Left lung (tissue), 10 donors: ENCODE measurements around the gene ARHGAP15. TPM values are rescaled to one million over a fixed set of nuclear protein-coding genes. Genes with fewer than 3 reads are reported as not detected.

Source experiments
- ATAC-seq: fragments of 200-7000 bp; cut with Tn5 transposase; one replicate; pipeline ENCODE4 v1.9.1; 2020; ENCODE audit warnings: moderate library complexity
- DNase-seq, 4 donors: peaks; one replicate each; pipeline ENCODE4 v3.0.0-alpha.2; 2013 to 2020
- H3K27ac ChIP-seq, 2 donors: fragments of 200-600 bp; sonication (generic) in 1 of 2; one replicate each; pipeline versions ENCODE4 v1.5.0 to v1.8.0; 2020 to 2021
- H3K27me3 ChIP-seq, 2 donors: fragments of 200-600 bp; sonication (generic) in 1 of 2; one replicate each; pipeline versions ENCODE4 v1.5.0 to v1.8.0; 2020 to 2021
- H3K36me3 ChIP-seq, 2 donors: fragments of 200-600 bp; sonication (generic) in 1 of 2; one replicate each; pipeline versions ENCODE4 v1.5.0 to v1.8.0; 2020 to 2021
- H3K4me1 ChIP-seq, 2 donors: fragments of 200-600 bp; one replicate each; pipeline ENCODE4 v1.8.0; 2021
- H3K4me3 ChIP-seq, 2 donors: fragments of 200-600 bp; sonication (generic) in 1 of 2; one replicate each; pipeline versions ENCODE4 v1.5.0 to v1.8.0; 2020 to 2021; ENCODE audit warnings: mild to moderate bottlenecking in 1 of 2
- H3K9me3 ChIP-seq, 2 donors: fragments of 200-600 bp; sonication (generic) in 1 of 2; one replicate each; pipeline versions ENCODE4 v1.5.0 to v1.8.0; 2020 to 2021
- intact Hi-C, 2 donors: fragments of 100-400 bp; cut with DNase I; formaldehyde crosslinking; loops; one replicate each; pipeline versions ENCODE4 v1.11.2 to v1.14.2; 2022
- polyA plus RNA-seq, 6 donors: library from polyadenylated mRNA; unstranded; fragments of 120-200 nt; gene quantifications; one replicate each; pipeline ENCODE4 v1.2.1, GENCODE V29; 2013; ENCODE audit not compliant: insufficient read length in 6 of 6
- total RNA-seq, 2 donors: library from RNA; stranded (reverse); fragmentation: NEBNext Ultra II Directional; extraction: Animal tissue kit (Norgen Biotek cat#: 25700); gene quantifications; one replicate each; pipeline ENCODE4 v1.2.1, GENCODE V29; 2021
- TF ChIP-seq, protein P1 (sequence below), 2 donors: fragments of 200-600 bp; sonication (generic) in 1 of 2; IDR thresholded peaks; one replicate each; pipeline versions ENCODE4 v1.5.0 to v1.8.0; 2021; ENCODE audit warnings: antibody characterized with exemption in 2 of 2
- donor health status: DM: no; HTN: yes; CAD: no.
- donor health status: DM: no; HTN: no; CAD: no.

The ARHGAP15 gene
- total and polyA plus RNA-seq, 8 donors = 16.8 to 48.3 (median 30.2) TPM

DNA sequence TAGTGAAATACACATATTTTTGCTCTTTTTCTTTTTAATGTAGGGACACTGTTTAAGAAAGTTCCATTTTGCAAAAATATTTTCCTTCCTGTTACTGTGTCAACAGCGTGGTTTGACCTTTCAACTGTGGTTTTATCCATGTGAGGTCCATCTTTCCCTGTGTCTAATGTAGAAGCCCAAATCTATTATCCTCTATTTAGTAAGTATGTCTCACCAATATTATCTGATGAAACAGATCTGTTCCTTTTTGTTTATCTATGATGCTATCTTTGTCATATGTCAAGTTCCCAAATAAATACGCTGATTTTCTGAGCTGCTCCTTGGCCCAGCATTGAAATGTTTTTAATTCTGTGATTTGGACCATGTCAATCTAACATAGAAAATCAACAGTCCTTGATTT lies 3.5 kb upstream of the ARHGAP15 start:
- no peak for ATAC-seq
- H3K36me3 ChIP-seq = no peaks in the 10 kb centered on the region
- DNase-seq = no peak
- no peak overlapping the region for H3K27ac ChIP-seq
- H3K4me1 ChIP-seq = peaks cover 0 to 41% of the 10 kb centered on the region in 2 donors
- H3K9me3 ChIP-seq = no peaks in the 10 kb centered on the region
- intact Hi-C loops = no loop called here
- TF ChIP-seq, protein P1, sequence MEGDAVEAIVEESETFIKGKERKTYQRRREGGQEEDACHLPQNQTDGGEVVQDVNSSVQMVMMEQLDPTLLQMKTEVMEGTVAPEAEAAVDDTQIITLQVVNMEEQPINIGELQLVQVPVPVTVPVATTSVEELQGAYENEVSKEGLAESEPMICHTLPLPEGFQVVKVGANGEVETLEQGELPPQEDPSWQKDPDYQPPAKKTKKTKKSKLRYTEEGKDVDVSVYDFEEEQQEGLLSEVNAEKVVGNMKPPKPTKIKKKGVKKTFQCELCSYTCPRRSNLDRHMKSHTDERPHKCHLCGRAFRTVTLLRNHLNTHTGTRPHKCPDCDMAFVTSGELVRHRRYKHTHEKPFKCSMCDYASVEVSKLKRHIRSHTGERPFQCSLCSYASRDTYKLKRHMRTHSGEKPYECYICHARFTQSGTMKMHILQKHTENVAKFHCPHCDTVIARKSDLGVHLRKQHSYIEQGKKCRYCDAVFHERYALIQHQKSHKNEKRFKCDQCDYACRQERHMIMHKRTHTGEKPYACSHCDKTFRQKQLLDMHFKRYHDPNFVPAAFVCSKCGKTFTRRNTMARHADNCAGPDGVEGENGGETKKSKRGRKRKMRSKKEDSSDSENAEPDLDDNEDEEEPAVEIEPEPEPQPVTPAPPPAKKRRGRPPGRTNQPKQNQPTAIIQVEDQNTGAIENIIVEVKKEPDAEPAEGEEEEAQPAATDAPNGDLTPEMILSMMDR (IDR thresholded peaks at IDR 0.05) = no peak
- H3K4me3 ChIP-seq = no peak overlapping the region
- H3K27me3 ChIP-seq = no peaks in the 10 kb centered on the region

DNA sequence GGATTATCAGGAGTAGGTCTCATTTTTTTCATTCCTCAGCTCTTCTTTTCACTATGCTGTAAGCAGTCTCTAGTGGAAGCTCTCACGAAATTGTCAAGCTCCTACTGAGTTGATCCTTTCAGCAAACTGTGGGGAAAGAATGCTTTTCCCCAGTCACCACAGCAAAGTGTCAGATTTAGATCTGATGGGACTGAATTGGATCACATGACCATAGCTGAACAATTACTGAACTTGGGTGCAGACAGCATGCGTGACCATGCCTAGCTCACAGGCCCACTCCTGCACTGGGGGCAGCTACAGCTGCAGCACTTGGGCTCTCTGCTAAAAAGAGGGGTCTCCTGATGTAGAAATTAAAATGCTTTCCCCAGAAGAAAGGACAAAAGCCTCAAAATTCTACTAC lies 3.1 kb downstream of the ARHGAP15 start:
- intact Hi-C loops = no loop called here
- Histone ChIP-seq H3K36me3 (no peaks in the 10 kb centered on the region), H3K27me3 (no peaks in the 10 kb centered on the region), H3K4me3 (no peak overlapping the region), H3K4me1 (peaks cover 0 to 37% of the 10 kb centered on the region in 2 donors), H3K27ac (peak overlapping the region in 1 of 2 donors; percentile 26), H3K9me3 (no peaks in the 10 kb centered on the region)
- ATAC-seq (no peak), DNase-seq (peak in 1 of 4 donors; percentile 35)
- TF ChIP-seq, protein P1 (IDR thresholded peaks at IDR 0.05) = no peak

DNA sequence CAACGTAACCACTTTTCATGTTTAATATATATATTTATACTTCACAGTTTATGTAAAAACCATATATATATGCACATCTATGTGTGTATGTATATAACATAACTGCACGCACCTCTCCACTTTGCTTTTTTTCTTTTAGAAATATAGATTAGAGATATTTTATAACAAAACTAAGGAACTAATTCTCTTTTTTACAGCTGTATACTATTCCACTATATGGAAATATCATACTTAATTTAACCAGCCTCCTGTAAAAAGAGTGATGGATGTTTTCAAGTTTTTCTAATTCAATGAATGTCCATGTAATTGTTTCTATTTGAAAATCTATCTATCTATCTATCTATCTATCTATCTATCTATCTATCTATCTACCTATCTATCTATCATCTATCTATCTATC lies 4.6 kb downstream of the ARHGAP15 start:
- Histone ChIP-seq H3K36me3 (no peaks in the 10 kb centered on the region), H3K4me1 (peaks cover 0 to 43% of the 10 kb centered on the region in 2 donors), H3K27me3 (no peaks in the 10 kb centered on the region), H3K4me3 (no peak overlapping the region), H3K9me3 (no peaks in the 10 kb centered on the region), H3K27ac (no peak overlapping the region)
- intact Hi-C loops = no loop called here
- TF ChIP-seq, protein P1 (IDR thresholded peaks at IDR 0.05) = no peak
- no peak for ATAC-seq
- no peak for DNase-seq

DNA sequence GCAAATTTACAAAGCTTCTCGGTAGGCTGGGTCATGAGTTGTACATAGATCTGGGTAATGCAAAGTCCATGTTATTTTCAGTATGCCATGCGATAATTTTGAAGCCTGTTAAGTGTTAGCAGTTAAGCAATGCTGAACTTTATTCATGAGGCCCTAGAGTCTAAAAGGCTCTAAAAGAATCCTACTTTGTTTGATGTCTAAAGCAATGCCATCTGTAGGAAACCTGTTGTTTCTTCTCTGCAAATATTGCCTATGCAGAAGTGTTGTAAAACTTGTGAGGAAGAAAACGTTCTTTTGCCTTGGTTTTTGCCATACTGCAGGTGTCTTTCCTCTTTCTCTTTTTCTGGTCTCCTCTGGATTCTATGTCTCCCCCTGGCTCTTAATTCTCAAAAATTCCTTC lies 9.1 kb downstream of the ARHGAP15 start:
- no peaks in the 10 kb centered on the region for H3K27me3 ChIP-seq
- no peak for DNase-seq
- no peak overlapping the region for H3K4me3 ChIP-seq
- intact Hi-C loops = no loop called here
- H3K4me1 ChIP-seq = peaks cover 0 to 55% of the 10 kb centered on the region in 2 donors
- no peaks in the 10 kb centered on the region for H3K36me3 ChIP-seq
- no peaks in the 10 kb centered on the region for H3K9me3 ChIP-seq
- H3K27ac ChIP-seq = no peak overlapping the region
- TF ChIP-seq, protein P1 (IDR thresholded peaks at IDR 0.05) = no peak
- no peak for ATAC-seq

DNA sequence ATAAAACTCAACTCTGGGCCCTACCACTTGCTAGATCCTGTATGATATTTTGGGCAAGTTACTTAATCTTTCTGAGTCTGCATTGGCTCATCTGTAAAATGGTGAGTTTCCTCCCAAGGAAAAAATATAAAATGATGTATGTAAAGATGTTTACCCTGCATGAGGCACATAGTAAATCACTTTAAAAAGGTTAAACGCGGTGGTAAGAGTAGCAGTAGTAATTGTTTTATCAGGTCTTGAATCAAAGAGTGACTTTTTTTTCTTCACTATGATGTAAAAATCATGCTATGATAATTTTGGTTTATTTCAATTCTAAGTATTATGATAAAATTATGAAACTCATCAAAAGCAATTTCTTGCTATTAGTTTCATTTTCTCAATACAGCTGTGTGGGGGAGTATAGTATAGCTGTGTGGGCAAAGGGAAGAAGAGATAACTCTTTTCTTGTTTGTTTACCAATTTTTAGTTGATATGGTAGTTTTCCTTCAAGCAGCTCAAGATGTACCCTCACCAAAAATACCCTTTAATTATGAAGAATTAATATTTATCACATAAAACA lies 10.7 kb downstream of the ARHGAP15 start:
- TF ChIP-seq, protein P1 (IDR thresholded peaks at IDR 0.05) = no peak
- ATAC-seq = no peak
- intact Hi-C loops = no loop called here
- H3K27me3 ChIP-seq = no peaks in the 10 kb centered on the region
- H3K4me3 ChIP-seq = no peak overlapping the region
- no peaks in the 10 kb centered on the region for H3K9me3 ChIP-seq
- H3K4me1 ChIP-seq = peaks cover 0 to 54% of the 10 kb centered on the region in 2 donors
- H3K36me3 ChIP-seq = no peaks in the 10 kb centered on the region
- no peak overlapping the region for H3K27ac ChIP-seq
- DNase-seq = no peak
